Gastroesophageal sphincter (tissue), 4 donors: ENCODE measurements around the gene PRICKLE1. TPM values are rescaled to one million over a fixed set of nuclear protein-coding genes. Genes with fewer than 3 reads are reported as not detected.
A peak's percentile ranks its signal among the peaks of the same experiment; 100 is the strongest.

Experiments used
- ATAC-seq: fragments of 150-250 bp; one replicate; pipeline ENCODE4 v1.9.1; 2016; ENCODE audit warnings: mild to moderate bottlenecking, moderate library complexity
- H3K27ac ChIP-seq, 4 donors: fragments of 200-600 bp; sonication (generic) in 3 of 4; 1 replicate in 3 of 4; 2 replicates in 1 of 4; pipeline ENCODE4 v1.5.1; 2016 to 2019
- H3K27me3 ChIP-seq: fragments of 200-600 bp; sonication (generic); one replicate; pipeline ENCODE4 v1.5.1; 2019
- H3K36me3 ChIP-seq, 2 donors: fragments of 200-600 bp; sonication (generic); one replicate each; pipeline ENCODE4 v1.5.1; 2019; ENCODE audit warnings: control low read depth in 1 of 2
- H3K4me1 ChIP-seq, 3 donors: fragments of 200-600 bp; sonication (generic); 1 replicate in 2 of 3; 2 replicates in 1 of 3; pipeline ENCODE4 v1.5.1; 2016 to 2019; ENCODE audit warnings: control low read depth in 2 of 3
- H3K4me3 ChIP-seq, 2 donors: fragments of 200-600 bp; sonication (generic); one replicate each; pipeline ENCODE4 v1.5.1; 2019; ENCODE audit warnings: mild to moderate bottlenecking in 1 of 2, moderate library complexity in 1 of 2
- H3K9me3 ChIP-seq, 3 donors: fragments of 200-600 bp; sonication (generic); one replicate each; pipeline ENCODE4 v1.5.1; 2017 to 2019; ENCODE audit warnings: control low read depth in 2 of 3
- CTCF ChIP-seq, 4 experiments: fragments of 200-600 bp in 2 of 4; fragments of 450-650 bp in 2 of 4; sonication (generic) in 1 of 4; IDR thresholded peaks; one replicate each; pipeline ENCODE4 v1.5.1; 2017 to 2019; ENCODE audit warnings: antibody characterized with exemption in 4 of 4, mild to moderate bottlenecking in 2 of 4, moderate library complexity in 2 of 4
- EP300 ChIP-seq: sonication (generic); formaldehyde crosslinking; IDR thresholded peaks from one replicate; pipeline ENCODE4 v1.6.1; 2017; ENCODE audit warnings: antibody characterized with exemption, mild to moderate bottlenecking
- POLR2A ChIP-seq, 2 donors: fragments of 450-650 bp; IDR thresholded peaks; one replicate each; pipeline ENCODE4 v1.6.1; 2017; ENCODE audit warnings: antibody characterized with exemption in 2 of 2, mild to moderate bottlenecking in 2 of 2, moderate library complexity in 1 of 2
- POLR2AphosphoS5 ChIP-seq: sonication (generic); formaldehyde crosslinking; IDR thresholded peaks from one replicate; pipeline ENCODE4 v1.6.1; 2017; ENCODE audit warnings: antibody characterized with exemption
- WGBS, 2 donors: methylation state at CpG; one replicate each; pipeline ENCODE4 v1.1.5; 2018; ENCODE audit warnings: low coverage in 1 of 2; 5-methylcytosine and 5-hydroxymethylcytosine counted together
- total RNA-seq, 4 donors: library from RNA; depleted of rRNA; stranded (reverse); fragments of >200 nt; gene quantifications; one replicate each; pipeline ENCODE4 v1.1.0, GENCODE V29; 2016

Gene PRICKLE1
- total RNA-seq, 4 donors from 2014 or later = 8.3 to 30.0 (median 23.3) TPM

GRCh38 chr12:42475106-42475505 is 114.4 kb downstream of the PRICKLE1 start:
- no peaks in the 10 kb centered on the region for H3K9me3 ChIP-seq
- peaks cover 0 to 50% (median 4%) of the 10 kb centered on the region in 3 donors for H3K4me1 ChIP-seq
- ATAC-seq = no peak
- peaks cover 0 to 14% of the 10 kb centered on the region in 2 donors for H3K36me3 ChIP-seq
- WGBS, 2 donors = 47 to 70% methylated on average over 2 of the region's 3 CpGs
- no peak overlapping the region for H3K27ac ChIP-seq
- TF ChIP-seq CTCF (IDR thresholded peaks at IDR 0.05) (no peak), POLR2AphosphoS5 (no peak), EP300 (no peak), POLR2A (IDR thresholded peaks at IDR 0.05) (no peak)
- no peaks in the 10 kb centered on the region for H3K27me3 ChIP-seq
- no peak overlapping the region for H3K4me3 ChIP-seq

- peaks cover 0 to 55% (median 4%) of the 10 kb centered on the region in 3 donors for H3K4me1 ChIP-seq
- H3K36me3 ChIP-seq = peaks cover 0 to 19% of the 10 kb centered on the region in 2 donors
- peak; percentile 56 for TF ChIP-seq POLR2AphosphoS5
- no peak for TF ChIP-seq EP300
- TF ChIP-seq CTCF (IDR thresholded peaks at IDR 0.05) = no peak
- TF ChIP-seq POLR2A (IDR thresholded peaks at IDR 0.05) = no peak
- H3K27ac ChIP-seq = no peak overlapping the region
- H3K27me3 ChIP-seq = no peaks in the 10 kb centered on the region
- ATAC-seq = no peak
- no peak overlapping the region for H3K4me3 ChIP-seq
- 29 to 44% methylated on average over 2 of the region's 2 CpGs for WGBS, 2 donors
- no peaks in the 10 kb centered on the region for H3K9me3 ChIP-seq
Observed at GRCh38 chr12:42474391-42474790, 115.2 kb downstream of the PRICKLE1 start.

- no peaks in the 10 kb centered on the region for H3K9me3 ChIP-seq
Observed at GRCh38 chr12:42473561-42473960, 116.0 kb downstream of the PRICKLE1 start.

GRCh38 chr12:42473130-42473529 is 116.4 kb downstream of the PRICKLE1 start:
- ATAC-seq = peak; percentile 66
- H3K4me3 ChIP-seq = no peak overlapping the region
- no peaks in the 10 kb centered on the region for H3K9me3 ChIP-seq

More at GRCh38 chr12:42473561-42473960, 116.0 kb downstream of the PRICKLE1 start:
- H3K36me3 ChIP-seq = peaks cover 0 to 25% of the 10 kb centered on the region in 2 donors
- H3K4me3 ChIP-seq = no peak overlapping the region
- H3K27me3 ChIP-seq = no peaks in the 10 kb centered on the region
- 42 to 83% methylated on average over 1 of the region's 1 CpG for WGBS, 2 donors
- no peak for ATAC-seq
- peaks cover 0 to 55% (median 4%) of the 10 kb centered on the region in 3 donors for H3K4me1 ChIP-seq
- TF ChIP-seq POLR2A (IDR thresholded peaks at IDR 0.05) = no peak
- no peak for TF ChIP-seq POLR2AphosphoS5
- TF ChIP-seq EP300 = no peak
- TF ChIP-seq CTCF (IDR thresholded peaks at IDR 0.05) = no peak
- H3K27ac ChIP-seq = no peak overlapping the region

More at GRCh38 chr12:42473130-42473529, 116.4 kb downstream of the PRICKLE1 start:
- H3K27me3 ChIP-seq = no peaks in the 10 kb centered on the region
- WGBS, 2 donors = 27 to 36% methylated on average over 1 of the region's 1 CpG
- no peak overlapping the region for H3K27ac ChIP-seq
- peaks cover 0 to 25% of the 10 kb centered on the region in 2 donors for H3K36me3 ChIP-seq
- no peak for TF ChIP-seq CTCF (IDR thresholded peaks at IDR 0.05)
- peak; percentile 55 for TF ChIP-seq POLR2AphosphoS5
- peaks cover 0 to 55% (median 4%) of the 10 kb centered on the region in 3 donors for H3K4me1 ChIP-seq
